ENCODE measurements around the gene KDM5C.

KDM5C gene

GRCh38 chrX:53250556-53250955 lies 25.5 kb upstream of the KDM5C start:
- DNase-seq (ENCODE audit: low read depth) = no peak

- no peak for DNase-seq (ENCODE audit: low read depth)
Measured at GRCh38 chrX:53249408-53250042, 24.5 kb upstream of the KDM5C start.

- no peak for DNase-seq (ENCODE audit: low read depth)
Measured at GRCh38 chrX:53247928-53248327, 22.9 kb upstream of the KDM5C start.

GRCh38 chrX:53246231-53246630 lies 21.2 kb upstream of the KDM5C start:
- DNase-seq (ENCODE audit: low read depth) = no peak

- no peak for DNase-seq (ENCODE audit: low read depth)
Measured at GRCh38 chrX:53244610-53245009, 19.6 kb upstream of the KDM5C start.

- DNase-seq (ENCODE audit: low read depth) = no peak
Measured at GRCh38 chrX:53242310-53242709, 17.3 kb upstream of the KDM5C start.

- DNase-seq (ENCODE audit: low read depth) = no peak
Measured at GRCh38 chrX:53241558-53241957, 16.6 kb upstream of the KDM5C start.

GRCh38 chrX:53239474-53239873 lies 14.5 kb upstream of the KDM5C start:
- no peak for DNase-seq (ENCODE audit: low read depth)

GRCh38 chrX:53237056-53237455 lies 12.0 kb upstream of the KDM5C start:
- DNase-seq (ENCODE audit: low read depth) = no peak

GRCh38 chrX:53236025-53236679 lies 11.1 kb upstream of the KDM5C start:
- DNase-seq (ENCODE audit: low read depth) = no peak

GRCh38 chrX:53235566-53235965 lies 10.6 kb upstream of the KDM5C start:
- DNase-seq (ENCODE audit: low read depth) = no peak

- DNase-seq (ENCODE audit: low read depth) = no peak
Measured at GRCh38 chrX:53234484-53234883, 9.5 kb upstream of the KDM5C start.

- DNase-seq (ENCODE audit: low read depth) = no peak
Measured at GRCh38 chrX:53233536-53233935, 8.5 kb upstream of the KDM5C start.

- DNase-seq (ENCODE audit: low read depth) = no peak
Measured at GRCh38 chrX:53230116-53230515, 5.1 kb upstream of the KDM5C start.

GRCh38 chrX:53227224-53227765 lies 2.3 kb upstream of the KDM5C start:
- no peak for DNase-seq (ENCODE audit: low read depth)

GRCh38 chrX:53223955-53224859 lies 800 bp downstream of the KDM5C start:
- DNase-seq (ENCODE audit: low read depth) = no peak

GRCh38 chrX:53223068-53223693 lies 1.8 kb downstream of the KDM5C start:
- no peak for DNase-seq (ENCODE audit: low read depth)

- no peak for DNase-seq (ENCODE audit: low read depth)
Measured at GRCh38 chrX:53211391-53211978, 13.5 kb downstream of the KDM5C start.

GRCh38 chrX:53196678-53197077 lies 28.3 kb downstream of the KDM5C start:
- DNase-seq (ENCODE audit: low read depth) = no peak

- DNase-seq (ENCODE audit: low read depth) = no peak
Measured at GRCh38 chrX:53195401-53195800, 29.6 kb downstream of the KDM5C start.

GRCh38 chrX:53194308-53194707 lies 30.7 kb downstream of the KDM5C start:
- DNase-seq (ENCODE audit: low read depth) = no peak

GRCh38 chrX:53193093-53193492 lies 31.9 kb downstream of the KDM5C start:
- no peak for DNase-seq (ENCODE audit: low read depth)

All from non-pigmented ciliary epithelial cell (primary cell).